ENCODE data around the gene SLC8B1. TPM values are rescaled to one million over a fixed set of nuclear protein-coding genes. Genes with fewer than 3 reads are reported as not detected.

The SLC8B1 gene
- total RNA-seq, 1 experiment from 2014 or later = 30.9 TPM

DNA sequence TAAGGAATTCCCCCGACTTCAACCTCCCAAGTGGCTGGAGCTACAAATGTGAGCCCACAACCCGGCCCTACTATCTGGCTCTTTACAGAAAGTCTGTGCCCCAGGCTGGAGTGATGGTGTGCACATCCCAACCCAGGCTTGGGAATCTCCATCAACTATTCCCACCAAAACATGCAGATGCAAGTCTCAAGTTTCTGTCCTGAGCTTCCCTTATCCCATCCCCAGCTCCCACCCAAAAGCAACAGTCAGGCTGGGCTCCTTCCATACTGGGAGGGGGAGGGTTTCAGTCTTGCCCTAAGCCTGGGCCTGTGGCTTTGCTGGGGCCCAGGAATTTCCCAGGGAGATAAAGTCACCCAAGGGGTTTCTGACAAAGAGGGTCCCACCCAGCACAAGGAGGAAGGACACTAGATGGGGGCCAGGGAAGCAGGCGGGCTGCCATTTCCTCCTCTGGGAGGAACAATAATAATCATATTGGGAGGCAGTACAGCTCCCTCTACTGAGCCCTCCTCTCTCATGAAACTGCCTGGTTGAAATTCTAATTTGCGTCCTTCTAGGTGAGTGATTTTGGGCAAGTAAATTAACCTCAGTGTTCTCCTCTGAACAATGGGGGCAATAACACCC is 8.0 kb downstream of the SLC8B1 start:
- intact Hi-C loops (cut with micrococcal nuclease) = no loop called here
- H3K4me2 ChIP-seq (ENCODE audit: low read length) = no peak overlapping the region
- no peaks in the 10 kb centered on the region for H4K20me1 ChIP-seq (ENCODE audit: insufficient read depth)
- peaks cover 4% of the 10 kb centered on the region; the same call in 1 of the 2 replicates for H3K79me2 ChIP-seq (ENCODE audit: insufficient read depth, low read length)
- RAD21 ChIA-PET (ENCODE audit: low non-redundant PET in 1 of 2, low total read pairs in 2 of 2, uncharacterized antibody in 2 of 2, unreplicated experiment in 2 of 2) = no interaction called here
- H3K9ac ChIP-seq (ENCODE audit: low read length) = no peak overlapping the region
- BruUV-seq (replicated peaks) = no TSS peak
- no peaks in the 10 kb centered on the region; a peak in 1 of 4 replicates for H3K4me1 ChIP-seq (ENCODE audit: control insufficient read depth in 1 of 2, insufficient read depth in 2 of 2, low read length in 2 of 2)
- H2AFZ ChIP-seq (ENCODE audit: low read depth, low read length, poor library complexity, severe bottlenecking) = no peak overlapping the region
- H3K27me3 ChIP-seq (ENCODE audit: insufficient read depth, low read length) = no peaks in the 10 kb centered on the region
- CTCF ChIA-PET = no interaction called here
- H3K9me2 ChIP-seq (ENCODE audit: insufficient read depth) = no peaks in the 10 kb centered on the region
- H3K36me3 ChIP-seq (ENCODE audit: control insufficient read depth in 1 of 2, insufficient read depth in 2 of 2, low read length in 2 of 2) = peaks cover 0 to 11% of the 10 kb centered on the region in 2 experiments; a peak in 2 of 4 replicates
- DNase-seq (ENCODE audit: low read depth, low spot score) = no peak
- ATAC-seq = peak; percentile 23; the same call in 1 of the 2 replicates
- no peaks in the 10 kb centered on the region for H3K9me3 ChIP-seq (ENCODE audit: control insufficient read depth in 1 of 2, insufficient read depth in 1 of 2, low read depth in 1 of 2, low read length in 2 of 2)
- H3K4me3 ChIP-seq (replicated peaks in 1 of 2; ENCODE audit: low read depth in 1 of 2, low read length in 2 of 2) = no peak overlapping the region
- TF ChIP-seq RAD21 (IDR thresholded peaks at IDR 0.05; ENCODE audit: low read depth) = no peak
- no peak for TF ChIP-seq CEBPB (IDR thresholded peaks at IDR 0.05; ENCODE audit: low read depth)
- TF ChIP-seq ELF1 (IDR thresholded peaks at IDR 0.05; ENCODE audit: borderline replicate concordance, low read depth) = no peak
- TF ChIP-seq POLR2AphosphoS5 (IDR thresholded peaks at IDR 0.05; ENCODE audit: low read depth, low read length) = no peak
- no peak overlapping the region for H3K27ac ChIP-seq (ENCODE audit: low read depth, low read length)
- POLR2A ChIA-PET = interaction anchor here (0.9 kb wide), 1 partner anchor 8 kb away, joined by 4 read pairs; the partner anchor contains the start of gene SLC8B1

- Histone ChIP-seq H3K4me1 (ENCODE audit: control insufficient read depth in 1 of 2, insufficient read depth in 2 of 2, low read length in 2 of 2) (no peaks in the 10 kb centered on the region; a peak in 1 of 4 replicates), H2AFZ (ENCODE audit: low read depth, low read length, poor library complexity, severe bottlenecking) (no peak overlapping the region), H4K20me1 (ENCODE audit: insufficient read depth) (no peaks in the 10 kb centered on the region), H3K9ac (ENCODE audit: low read length) (no peak overlapping the region), H3K4me3 (replicated peaks in 1 of 2; ENCODE audit: low read depth in 1 of 2, low read length in 2 of 2) (no peak overlapping the region), H3K79me2 (ENCODE audit: insufficient read depth, low read length) (peaks cover 4% of the 10 kb centered on the region; the same call in 1 of the 2 replicates), H3K27me3 (ENCODE audit: insufficient read depth, low read length) (no peaks in the 10 kb centered on the region), H3K9me3 (ENCODE audit: control insufficient read depth in 1 of 2, insufficient read depth in 1 of 2, low read depth in 1 of 2, low read length in 2 of 2) (no peaks in the 10 kb centered on the region), H3K4me2 (ENCODE audit: low read length) (no peak overlapping the region), H3K27ac (ENCODE audit: low read depth, low read length) (no peak overlapping the region), H3K9me2 (ENCODE audit: insufficient read depth) (no peaks in the 10 kb centered on the region), H3K36me3 (ENCODE audit: control insufficient read depth in 1 of 2, insufficient read depth in 2 of 2, low read length in 2 of 2) (peaks cover under 1 to 9% of the 10 kb centered on the region in 2 experiments; a peak in 3 of 4 replicates)
- DNase-seq (ENCODE audit: low read depth, low spot score) (no peak), ATAC-seq (no peak)
- intact Hi-C loops (cut with micrococcal nuclease) = no loop called here
- RAD21 ChIA-PET (ENCODE audit: low non-redundant PET in 1 of 2, low total read pairs in 2 of 2, uncharacterized antibody in 2 of 2, unreplicated experiment in 2 of 2) = no interaction called here
- no TSS peak for BruUV-seq (replicated peaks)
- CTCF ChIA-PET = no interaction called here
- POLR2A ChIA-PET = interaction anchor here (0.9 to 2.4 kb wide), 2 partner anchors 9 kb away, joined by 4 to 8 read pairs; partner anchors contain the start of gene SLC8B1
- TF ChIP-seq REST (IDR thresholded peaks at IDR 0.05; ENCODE audit: low read depth) (no peak), YY1 (IDR thresholded peaks at IDR 0.05; ENCODE audit: extremely low read depth, insufficient replicate concordance, low read depth, low read length) (no peak), ZNF274 (IDR thresholded peaks at IDR 0.05; ENCODE audit: low read depth, low read length) (no peak), EGR1 (IDR thresholded peaks at IDR 0.05; ENCODE audit: low read depth) (no peak), TCF7L2 (IDR thresholded peaks at IDR 0.05; ENCODE audit: borderline replicate concordance, extremely low read depth, insufficient read depth, insufficient read length) (no peak), CEBPB (IDR thresholded peaks at IDR 0.05; ENCODE audit: low read depth) (no peak), POLR2A (IDR thresholded peaks at IDR 0.05; ENCODE audit: borderline replicate concordance, extremely low read depth, insufficient read depth, insufficient read length) (no peak), CBX3 (IDR thresholded peaks at IDR 0.05; ENCODE audit: low read depth) (no peak), SP1 (IDR thresholded peaks at IDR 0.05; ENCODE audit: low read depth) (no peak), ATF3 (IDR thresholded peaks at IDR 0.05) (no peak), SRF (IDR thresholded peaks at IDR 0.05; ENCODE audit: low read depth) (no peak)
- TF ChIP-seq, protein P1, sequence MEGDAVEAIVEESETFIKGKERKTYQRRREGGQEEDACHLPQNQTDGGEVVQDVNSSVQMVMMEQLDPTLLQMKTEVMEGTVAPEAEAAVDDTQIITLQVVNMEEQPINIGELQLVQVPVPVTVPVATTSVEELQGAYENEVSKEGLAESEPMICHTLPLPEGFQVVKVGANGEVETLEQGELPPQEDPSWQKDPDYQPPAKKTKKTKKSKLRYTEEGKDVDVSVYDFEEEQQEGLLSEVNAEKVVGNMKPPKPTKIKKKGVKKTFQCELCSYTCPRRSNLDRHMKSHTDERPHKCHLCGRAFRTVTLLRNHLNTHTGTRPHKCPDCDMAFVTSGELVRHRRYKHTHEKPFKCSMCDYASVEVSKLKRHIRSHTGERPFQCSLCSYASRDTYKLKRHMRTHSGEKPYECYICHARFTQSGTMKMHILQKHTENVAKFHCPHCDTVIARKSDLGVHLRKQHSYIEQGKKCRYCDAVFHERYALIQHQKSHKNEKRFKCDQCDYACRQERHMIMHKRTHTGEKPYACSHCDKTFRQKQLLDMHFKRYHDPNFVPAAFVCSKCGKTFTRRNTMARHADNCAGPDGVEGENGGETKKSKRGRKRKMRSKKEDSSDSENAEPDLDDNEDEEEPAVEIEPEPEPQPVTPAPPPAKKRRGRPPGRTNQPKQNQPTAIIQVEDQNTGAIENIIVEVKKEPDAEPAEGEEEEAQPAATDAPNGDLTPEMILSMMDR (IDR thresholded peaks at IDR 0.05 in 2 of 3, conservative IDR thresholded peaks at IDR 0.05 in 1 of 3; ENCODE audit: borderline replicate concordance in 1 of 3, insufficient read depth in 1 of 3, low read depth in 2 of 3, low read length in 2 of 3) = no peak
These were observed 9.0 kb downstream of the SLC8B1 start for GRCh38 chr12:113325916-113326315.
